IMR-90 (cell line): Measurements from ENCODE around the gene KRTAP21-3. TPM values are rescaled to one million over a fixed set of nuclear protein-coding genes. Genes with fewer than 3 reads are reported as not detected.
A peak's percentile ranks its signal among the peaks of the same experiment; 100 is the strongest.

Experiments
- ATAC-seq: fragments of 200-7000 bp; cut with Tn5 transposase; 2 replicates; pipeline ENCODE4 v1.9.1; 2020; ENCODE audit warnings: low read depth, mild to moderate bottlenecking, moderate library complexity
- BruUV-seq: library from RNA; stranded (reverse); fragments of 400-500 nt; replicated peaks from 2 replicates; lab custom pipeline; 2021; lab: Mats Ljungman, UMichigan
- CTCF ChIA-PET: fragments of 300-600 bp; formaldehyde crosslinking; extraction: SDS; loops from one replicate; lab custom pipeline; 2021; ENCODE audit warnings: antibody characterized with exemption; lab: Yijun Ruan, JAX
- POLR2A ChIA-PET: fragments of 300-600 bp; sonication (Branson Sonifier 250); formaldehyde crosslinking; loops from one replicate; lab custom pipeline; 2022; ENCODE audit warnings: antibody characterized with exemption; ENCODE audit not compliant: unreplicated experiment; lab: Charles Lee
- DNase-seq: peaks from one replicate; pipeline ENCODE4 v3.0.0; 2013
- H2AFZ ChIP-seq: replicated peaks from 2 replicates; pipeline ENCODE3; 2013; ENCODE audit warnings: low read length, mild to moderate bottlenecking; ENCODE audit not compliant: poor library complexity
- H2AK5ac ChIP-seq: 2 replicates; pipeline ENCODE4 v1.6.1; 2013; ENCODE audit warnings: low read depth, low read length, inconsistent platforms
- H2AK9ac ChIP-seq: replicated peaks from 2 replicates; pipeline ENCODE3; 2013; ENCODE audit warnings: mild to moderate bottlenecking, low read depth, low read length, moderate library complexity; ENCODE audit not compliant: poor library complexity
- H2BK120ac ChIP-seq: 2 replicates; pipeline ENCODE4 v1.6.1; 2013; ENCODE audit warnings: low read depth, low read length, inconsistent platforms
- H2BK15ac ChIP-seq: 3 replicates; pipeline ENCODE4 v1.6.1; 2013; ENCODE audit warnings: low read depth, low read length, inconsistent platforms
- H2BK20ac ChIP-seq: 2 replicates; pipeline ENCODE4 v1.6.1; 2013; ENCODE audit warnings: low read depth, mild to moderate bottlenecking, inconsistent platforms, low read length, moderate library complexity
- H2BK5ac ChIP-seq: 2 replicates; pipeline ENCODE4 v1.6.1; 2013; ENCODE audit warnings: mild to moderate bottlenecking, low read depth, low read length, inconsistent platforms; ENCODE audit not compliant: poor library complexity, severe bottlenecking
- H3K14ac ChIP-seq: replicated peaks from 2 replicates; pipeline ENCODE4 v1.6.1; 2013; ENCODE audit warnings: low read depth, low read length, inconsistent platforms
- H3K18ac ChIP-seq: 2 replicates; pipeline ENCODE4 v1.6.1; 2013; ENCODE audit warnings: low read depth, low read length, control low read depth
- H3K23ac ChIP-seq: 2 replicates; pipeline ENCODE4 v1.6.1; 2013; ENCODE audit warnings: low read depth, low read length, inconsistent platforms
- H3K27ac ChIP-seq: 2 replicates; pipeline ENCODE4 v1.5.1; 2013; ENCODE audit warnings: mild to moderate bottlenecking, control low read depth, low read length; ENCODE audit not compliant: insufficient read depth
- H3K27me3 ChIP-seq: 2 replicates; pipeline ENCODE4 v1.6.1; 2013; ENCODE audit warnings: low read length; ENCODE audit not compliant: control insufficient read depth, insufficient read depth
- H3K36me3 ChIP-seq: 2 replicates; pipeline ENCODE4 v1.6.1; 2013; ENCODE audit warnings: low read length, mixed read lengths; ENCODE audit not compliant: control insufficient read depth, insufficient read depth
- H3K4ac ChIP-seq: 2 replicates; pipeline ENCODE4 v1.6.1; 2013; ENCODE audit warnings: low read depth, low read length, inconsistent platforms
- H3K4me1 ChIP-seq: 2 replicates; pipeline ENCODE4 v1.6.1; 2013; ENCODE audit warnings: low read length, mixed read lengths; ENCODE audit not compliant: control insufficient read depth, insufficient read depth
- H3K4me2 ChIP-seq: 2 replicates; pipeline ENCODE4 v1.6.1; 2013; ENCODE audit warnings: low read depth, mild to moderate bottlenecking, control low read depth, low read length, moderate library complexity
- H3K4me3 ChIP-seq: 2 replicates; pipeline ENCODE4 v1.5.1; 2013; ENCODE audit warnings: low read depth, mild to moderate bottlenecking, control low read depth, low read length, moderate library complexity; ENCODE audit not compliant: insufficient read depth
- H3K56ac ChIP-seq: 2 replicates; pipeline ENCODE4 v1.6.1; 2013; ENCODE audit warnings: low read length, inconsistent platforms; ENCODE audit not compliant: insufficient read depth; ENCODE audit errors: extremely low read depth
- H3K79me1 ChIP-seq, 2 experiments: 2 replicates each; pipeline ENCODE4 v1.6.1; 2013; ENCODE audit warnings: low read length in 2 of 2, inconsistent platforms in 1 of 2, low read depth in 1 of 2
- H3K9ac ChIP-seq: 2 replicates; pipeline ENCODE4 v1.6.1; 2013; ENCODE audit warnings: low read depth, low read length, control low read depth
- H3K9me1 ChIP-seq: 2 replicates; pipeline ENCODE4 v1.6.1; 2013; ENCODE audit warnings: low read length, inconsistent platforms; ENCODE audit not compliant: insufficient read depth
- H3K9me3 ChIP-seq: 2 replicates; pipeline ENCODE4 v1.6.1; 2013; ENCODE audit warnings: low read length; ENCODE audit not compliant: control insufficient read depth, insufficient read depth
- H4K20me1 ChIP-seq: 2 replicates; pipeline ENCODE4 v1.6.1; 2013; ENCODE audit warnings: low read length, inconsistent platforms; ENCODE audit not compliant: insufficient read depth
- H4K5ac ChIP-seq: 2 replicates; pipeline ENCODE4 v1.6.1; 2013; ENCODE audit warnings: mild to moderate bottlenecking, low read depth, low read length, control low read depth
- H4K8ac ChIP-seq, 2 experiments: 2 replicates each; pipeline ENCODE4 v1.6.1; 2013; ENCODE audit warnings: low read depth in 2 of 2, low read length in 2 of 2, control low read depth in 1 of 2, inconsistent platforms in 1 of 2
- H4K91ac ChIP-seq: 2 replicates; pipeline ENCODE4 v1.6.1; 2013; ENCODE audit warnings: low read depth, low read length, inconsistent platforms; ENCODE audit not compliant: insufficient read depth
- CHD1 ChIP-seq: IDR thresholded peaks from 2 replicates; pipeline ENCODE4 v1.6.1; 2012; ENCODE audit warnings: low read depth, low read length, improper control_type of control experiment
- MAFK ChIP-seq: IDR thresholded peaks from 2 replicates; pipeline ENCODE4 v1.6.1; 2012; ENCODE audit warnings: low read depth, low read length, improper control_type of control experiment
- WGBS, 2 experiments: methylation state at CpG; one replicate each; pipeline versions ENCODE4 v1.1.5 to v1.1.7; 2013; ENCODE audit warnings: missing lambda C conversion rate in 2 of 2; ENCODE audit not compliant: insufficient read length in 1 of 2; ENCODE audit errors: extremely low coverage in 2 of 2; 5-methylcytosine and 5-hydroxymethylcytosine counted together
- dilution Hi-C: fragments of 300-500 bp; cut with HindIII; formaldehyde crosslinking; loops from one replicate; pipeline ENCODE4 v1.14.3; 2018; ENCODE audit warnings: low sequenced_read_pairs; ENCODE audit not compliant: unreplicated experiment
- in situ Hi-C: fragments of 300-500 bp; cut with MboI; formaldehyde crosslinking; loops from 3 replicates; pipeline ENCODE4 v1.14.3; 2019; ENCODE audit warnings: low sequenced_read_pairs, inconsistent platforms, mixed read lengths
- intact Hi-C: fragments of 100-400 bp; cut with micrococcal nuclease; formaldehyde crosslinking; loops from 2 replicates; pipeline ENCODE4 v1.10.0; 2022
- polyA plus RNA-seq, 3 experiments: library from polyadenylated mRNA; depleted of rRNA; stranded (reverse); fragments of >200 nt; gene quantifications; 2 replicates each; pipeline ENCODE4 v1.2.3, GENCODE V29; 2012; ENCODE audit warnings: low replicate concordance in 1 of 3
- total RNA-seq: library from RNA; depleted of rRNA; stranded (reverse); fragments of >200 nt; gene quantifications from 2 replicates; pipeline ENCODE4 v1.2.3, GENCODE V29; 2012

Gene KRTAP21-3
- total and polyA plus RNA-seq, 2 of the 4 experiments (the other 2 are of a cell fraction): not detected

- CTCF ChIA-PET: no interaction called here
These were observed 21.9 kb upstream of the KRTAP21-3 start for GRCh38 chr21:30740462-30740861.

More at GRCh38 chr21:30740462-30740861, 21.9 kb upstream of the KRTAP21-3 start:
- Histone ChIP-seq H3K27me3 (no peaks in the 10 kb centered on the region), H3K4me2 (no peak overlapping the region), H4K8ac (no peak overlapping the region), H3K18ac (no peak overlapping the region), H2AK9ac (no peak overlapping the region), H2BK20ac (no peak overlapping the region), H4K20me1 (no peaks in the 10 kb centered on the region), H3K23ac (no peak overlapping the region), H2BK5ac (no peak overlapping the region), H2BK15ac (no peak overlapping the region), H4K5ac (no peak overlapping the region), H3K56ac (no peak overlapping the region), H3K9ac (no peak overlapping the region), H4K91ac (no peak overlapping the region), H3K9me3 (peaks cover 6% of the 10 kb centered on the region; the same call in 1 of the 2 replicates), H3K27ac (no peak overlapping the region), H3K4me1 (no peaks in the 10 kb centered on the region), H3K4me3 (no peak overlapping the region), H3K79me1 (no peaks in the 10 kb centered on the region), H3K9me1 (no peaks in the 10 kb centered on the region), H2AK5ac (no peak overlapping the region), H3K14ac (no peak overlapping the region), H2BK120ac (no peak overlapping the region), H2AFZ (no peak overlapping the region), H3K36me3 (no peaks in the 10 kb centered on the region), H3K4ac (no peak overlapping the region)
- TF ChIP-seq CHD1 (no peak), MAFK (0 out of 2 replicates have a peak, but pooled peaks have one; percentile 47)
- ATAC-seq (no peak), DNase-seq (no peak)
- intact Hi-C loops (no loop called here), dilution Hi-C loops (no loop called here), in situ Hi-C loops (no loop called here)
- POLR2A ChIA-PET: no interaction called here
- no TSS peak for BruUV-seq
- WGBS, 2 experiments: no CpG with 5 or more reads among the region's 2 CpGs
